ENCODE data around the gene DACH1.

- TF ChIP-seq CTCF (IDR thresholded peaks at IDR 0.05), result no peak
- TF ChIP-seq POLR2A (IDR thresholded peaks at IDR 0.05), result no peak
These were observed 65.2 kb downstream of the DACH1 start for GRCh38 chr13:71801781-71802180.

Data from tibial nerve (tissue), 3 donors.